Hepatocyte (in vitro differentiated cells): ENCODE data around the gene MUC5B.

Experiments
- EZH2 ChIP-seq: fragments of 200-600 bp; sonication (generic); IDR thresholded peaks from 2 replicates; pipeline ENCODE4 v1.6.1; 2016; ENCODE audit warnings: antibody characterized with exemption, mild to moderate bottlenecking, borderline replicate concordance
- EZH2phosphoT487 ChIP-seq: fragments of 200-600 bp; sonication (generic); IDR thresholded peaks from one replicate; pipeline ENCODE4 v1.6.1; 2018; ENCODE audit warnings: antibody characterized with exemption, mild to moderate bottlenecking, low read depth, moderate library complexity; ENCODE audit not compliant: unreplicated experiment, severe bottlenecking
- TF ChIP-seq, protein P1 (sequence below): fragments of 200-600 bp; sonication (generic); IDR thresholded peaks from 2 replicates; pipeline ENCODE4 v1.5.1; 2016; ENCODE audit warnings: antibody characterized with exemption, mild to moderate bottlenecking; ENCODE audit not compliant: poor library complexity

- TF ChIP-seq, protein P1, sequence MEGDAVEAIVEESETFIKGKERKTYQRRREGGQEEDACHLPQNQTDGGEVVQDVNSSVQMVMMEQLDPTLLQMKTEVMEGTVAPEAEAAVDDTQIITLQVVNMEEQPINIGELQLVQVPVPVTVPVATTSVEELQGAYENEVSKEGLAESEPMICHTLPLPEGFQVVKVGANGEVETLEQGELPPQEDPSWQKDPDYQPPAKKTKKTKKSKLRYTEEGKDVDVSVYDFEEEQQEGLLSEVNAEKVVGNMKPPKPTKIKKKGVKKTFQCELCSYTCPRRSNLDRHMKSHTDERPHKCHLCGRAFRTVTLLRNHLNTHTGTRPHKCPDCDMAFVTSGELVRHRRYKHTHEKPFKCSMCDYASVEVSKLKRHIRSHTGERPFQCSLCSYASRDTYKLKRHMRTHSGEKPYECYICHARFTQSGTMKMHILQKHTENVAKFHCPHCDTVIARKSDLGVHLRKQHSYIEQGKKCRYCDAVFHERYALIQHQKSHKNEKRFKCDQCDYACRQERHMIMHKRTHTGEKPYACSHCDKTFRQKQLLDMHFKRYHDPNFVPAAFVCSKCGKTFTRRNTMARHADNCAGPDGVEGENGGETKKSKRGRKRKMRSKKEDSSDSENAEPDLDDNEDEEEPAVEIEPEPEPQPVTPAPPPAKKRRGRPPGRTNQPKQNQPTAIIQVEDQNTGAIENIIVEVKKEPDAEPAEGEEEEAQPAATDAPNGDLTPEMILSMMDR, result no peak
- TF ChIP-seq EZH2phosphoT487 (no peak), EZH2 (no peak)
Observed at GRCh38 chr11:1224491-1225385, 1.9 kb downstream of the MUC5B start.
